Measurements from ENCODE around the gene MDH1B.

DNA sequence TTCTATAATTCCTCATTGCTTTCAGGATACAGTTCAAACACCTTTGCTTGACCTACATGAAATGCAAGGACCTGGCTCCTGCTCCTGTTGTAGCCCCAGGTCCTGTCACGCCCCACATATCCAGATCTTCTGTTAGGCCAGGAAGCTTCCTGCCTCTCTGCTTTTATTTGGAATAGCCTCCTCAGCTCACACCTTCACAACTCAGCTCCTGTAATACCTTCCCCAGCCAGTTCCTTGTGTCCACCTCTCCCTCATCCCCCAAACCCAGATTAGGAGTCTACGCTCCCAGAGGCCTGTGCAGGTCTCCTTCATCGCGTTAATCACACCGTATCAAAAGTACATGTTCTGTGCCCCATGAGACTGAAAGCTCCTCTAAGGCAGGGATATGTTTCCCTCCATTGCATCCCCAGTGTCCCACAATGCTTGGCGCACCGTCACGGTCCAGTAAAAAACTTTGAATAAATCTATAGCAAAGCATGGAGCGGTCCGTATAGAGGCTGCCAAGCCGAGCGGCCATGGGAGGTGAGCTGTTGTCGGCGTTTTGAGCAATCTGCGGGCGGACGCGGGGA lies 371 bp downstream of the MDH1B start:
- no peak for TF ChIP-seq POLR2A (IDR thresholded peaks at IDR 0.05)
- TF ChIP-seq, protein P1, sequence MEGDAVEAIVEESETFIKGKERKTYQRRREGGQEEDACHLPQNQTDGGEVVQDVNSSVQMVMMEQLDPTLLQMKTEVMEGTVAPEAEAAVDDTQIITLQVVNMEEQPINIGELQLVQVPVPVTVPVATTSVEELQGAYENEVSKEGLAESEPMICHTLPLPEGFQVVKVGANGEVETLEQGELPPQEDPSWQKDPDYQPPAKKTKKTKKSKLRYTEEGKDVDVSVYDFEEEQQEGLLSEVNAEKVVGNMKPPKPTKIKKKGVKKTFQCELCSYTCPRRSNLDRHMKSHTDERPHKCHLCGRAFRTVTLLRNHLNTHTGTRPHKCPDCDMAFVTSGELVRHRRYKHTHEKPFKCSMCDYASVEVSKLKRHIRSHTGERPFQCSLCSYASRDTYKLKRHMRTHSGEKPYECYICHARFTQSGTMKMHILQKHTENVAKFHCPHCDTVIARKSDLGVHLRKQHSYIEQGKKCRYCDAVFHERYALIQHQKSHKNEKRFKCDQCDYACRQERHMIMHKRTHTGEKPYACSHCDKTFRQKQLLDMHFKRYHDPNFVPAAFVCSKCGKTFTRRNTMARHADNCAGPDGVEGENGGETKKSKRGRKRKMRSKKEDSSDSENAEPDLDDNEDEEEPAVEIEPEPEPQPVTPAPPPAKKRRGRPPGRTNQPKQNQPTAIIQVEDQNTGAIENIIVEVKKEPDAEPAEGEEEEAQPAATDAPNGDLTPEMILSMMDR (IDR thresholded peaks at IDR 0.05), result no peak

Measured in suprapubic skin (tissue), 3 donors.